ENCODE results near the gene FAP. TPM values are rescaled to one million over a fixed set of nuclear protein-coding genes. Genes with fewer than 3 reads are reported as not detected.

FAP gene
- not detected in 5 replicates for total RNA-seq (2022; extraction: Qiagen RNA extraction; ENCODE audit: low read depth)

DNA sequence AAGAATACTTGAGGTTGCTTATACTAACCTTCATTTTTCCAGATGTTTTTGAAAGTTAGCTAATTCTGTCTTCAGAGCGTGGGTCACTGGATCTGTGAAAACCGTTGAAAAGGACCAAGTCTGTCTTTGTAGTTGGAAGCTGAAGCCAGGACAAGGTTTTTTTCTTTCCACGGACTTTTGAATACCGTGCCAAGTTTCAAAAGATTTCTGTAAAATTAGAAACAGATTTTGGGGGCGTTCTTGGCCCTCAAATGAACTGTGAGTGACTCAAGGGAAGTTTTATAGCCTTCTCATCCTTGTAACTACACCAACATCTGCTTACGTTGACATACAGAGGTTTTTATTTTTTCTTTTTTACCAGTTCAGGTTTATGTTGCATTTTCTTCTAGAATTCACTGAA, at the start of gene FAP:
TSS of gene FAP (minus strand) at position 152 of the 400 bp plus-strand sequence. CDS start at position 34, 118 bp downstream.

GRCh38 chr2:162152147-162152546, 91.1 kb downstream of the FAP start, which contains the start of gene GCG:
Gene GCG, minus strand, starts transcription at chr2:162152247. Its CDS starts 3,069 bp downstream, at chr2:162149178.

Other genes with a start within 250 kb of the FAP start
- 0.27 to 0.79 TPM (median 0.60 TPM) in 5 replicates for gene DPP4, start 169.2 kb downstream of the FAP start, total RNA-seq (2022; extraction: Qiagen RNA extraction; ENCODE audit: low read depth)
- gene GCG, start 91.2 kb downstream of the FAP start, total RNA-seq (2022; extraction: Qiagen RNA extraction; ENCODE audit: low read depth) = not detected in 5 replicates
- gene IFIH1, start 75.2 kb upstream of the FAP start, total RNA-seq (2022; extraction: Qiagen RNA extraction; ENCODE audit: low read depth) = 0.66 to 1.2 TPM (median 1.0 TPM) in 5 replicates
- 5.1 to 6.9 TPM (median 6.7 TPM) in 5 replicates for gene GCA, start 100.7 kb upstream of the FAP start, total RNA-seq (2022; extraction: Qiagen RNA extraction; ENCODE audit: low read depth)

Data from A549 treated with ZK216348 at 1 μM for 4 hours (cell line).